HG03442 (cell line): ENCODE data around the gene NMRK1.

ENCODE experiments used
- ATAC-seq: cut with Tn5 transposase; IDR thresholded peaks from one replicate; pipeline ENCODE4 v1.9.1; 2021; ENCODE audit warnings: mild to moderate bottlenecking, moderate library complexity; ENCODE audit not compliant: unreplicated experiment

Gene NMRK1

DNA sequence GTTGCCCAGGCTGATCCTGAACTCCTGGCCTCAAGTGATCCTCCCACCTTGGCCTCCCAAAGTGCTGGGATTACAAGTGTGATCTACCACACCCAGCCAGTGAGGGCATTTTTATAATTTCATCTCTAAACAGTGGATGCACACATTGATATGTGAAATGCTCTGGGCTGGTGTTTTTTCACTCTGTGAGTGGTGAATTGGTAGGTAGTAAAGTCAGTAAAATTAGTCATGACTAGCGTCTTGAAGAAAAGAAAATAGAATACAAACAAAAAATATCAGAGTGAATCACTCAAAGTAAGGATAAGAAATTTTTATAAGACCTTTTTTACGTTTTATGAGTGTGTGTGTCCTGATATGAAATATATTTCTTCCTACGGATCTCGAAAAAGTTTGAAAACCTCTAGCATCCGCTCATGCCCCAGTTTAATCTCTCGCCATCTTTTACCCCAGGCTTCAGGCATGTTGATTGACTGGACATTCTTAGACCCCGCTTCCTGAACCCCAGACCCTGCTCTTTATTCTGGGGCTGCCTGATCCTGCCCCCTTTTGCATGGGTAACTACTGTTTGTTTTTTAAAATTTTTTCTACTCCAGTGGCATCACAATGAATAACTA, 14.3 kb upstream of the NMRK1 start:
- no peak for ATAC-seq

DNA sequence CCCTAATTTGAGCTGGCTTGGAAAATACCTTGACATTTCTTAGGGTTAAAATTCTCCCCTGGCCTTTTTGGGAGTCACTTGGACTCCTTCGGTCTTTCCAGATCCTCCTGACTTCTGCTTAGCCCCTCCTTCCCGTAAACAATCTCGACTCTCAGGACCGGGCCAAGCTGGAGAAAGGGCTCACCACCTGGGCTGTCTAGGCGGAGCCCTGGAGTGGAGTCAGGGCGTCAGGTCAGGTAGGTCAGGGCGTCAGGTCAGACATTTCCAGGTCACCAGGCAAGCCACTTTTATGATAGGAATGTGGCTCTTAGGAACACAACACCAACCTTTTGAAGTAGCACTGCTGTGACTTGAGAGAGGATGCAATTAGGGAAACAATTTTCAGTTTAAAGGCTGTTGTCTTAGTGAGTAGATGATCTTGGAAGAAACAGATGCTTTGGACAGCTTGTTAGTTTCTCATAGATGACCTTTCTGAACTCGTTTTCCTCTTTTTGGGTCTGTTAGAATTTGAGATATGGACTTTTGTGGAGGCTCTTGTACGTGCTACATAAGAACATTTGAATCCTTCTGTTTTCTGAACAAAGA, 13.1 kb upstream of the NMRK1 start:
- ATAC-seq: no peak

DNA sequence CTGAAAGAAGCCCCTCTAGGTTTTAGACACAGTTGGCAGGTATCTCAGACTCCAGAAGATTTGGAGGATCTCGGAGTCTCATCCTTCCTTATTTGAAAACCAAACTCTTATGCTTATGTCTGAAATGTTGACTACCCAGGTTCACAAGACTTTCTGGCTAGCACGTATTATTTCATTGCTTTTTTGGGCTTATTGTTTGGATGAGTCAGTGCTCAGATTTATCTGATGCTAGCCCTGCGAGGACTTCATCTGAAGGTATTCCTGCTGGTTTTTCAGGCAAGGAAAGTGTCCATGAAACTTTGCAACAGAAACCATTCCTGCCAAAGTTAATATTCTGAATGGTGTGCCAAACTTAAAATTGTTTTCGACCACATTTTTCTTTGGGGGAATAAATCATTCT, 8.8 kb upstream of the NMRK1 start:
- ATAC-seq: no peak

DNA sequence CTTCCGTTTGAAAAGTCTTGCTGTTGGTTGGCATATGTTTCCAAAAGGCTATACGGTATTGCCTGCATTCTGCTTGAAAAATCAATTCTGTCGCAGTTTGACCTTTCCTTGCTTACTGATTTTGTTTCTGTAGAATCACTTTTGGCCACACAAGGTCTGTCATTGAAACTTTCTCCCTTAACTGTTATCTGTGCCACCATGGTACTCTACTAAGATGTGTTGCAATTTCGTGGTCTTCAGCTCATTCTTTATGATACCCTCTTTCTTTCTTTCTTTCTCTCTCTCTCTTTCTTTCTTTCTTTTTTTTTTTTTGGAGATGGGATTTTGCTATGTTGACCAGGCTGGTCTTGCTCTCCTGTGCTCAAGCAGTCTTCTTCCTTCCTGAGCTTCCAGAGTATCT, 4.8 kb upstream of the NMRK1 start:
- ATAC-seq: no peak

DNA sequence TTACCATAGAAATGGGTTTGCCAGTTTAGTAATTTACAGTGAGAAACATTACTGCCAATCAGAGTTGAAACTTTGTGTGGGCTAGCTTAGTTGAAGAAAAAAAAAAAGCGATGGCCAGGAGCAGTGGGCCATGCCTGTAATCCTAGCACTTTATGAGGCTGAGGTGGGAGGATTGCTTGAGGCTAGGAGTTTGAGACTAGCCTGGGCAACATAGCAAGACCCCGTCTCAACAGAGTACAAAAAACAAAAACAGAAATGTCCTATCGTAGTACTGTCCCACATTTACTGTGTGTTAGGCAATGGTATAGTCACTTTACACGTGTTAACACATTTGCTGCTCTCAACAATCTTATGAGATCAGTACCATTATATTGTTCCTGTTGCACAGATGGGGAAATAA, 2.6 kb upstream of the NMRK1 start:
- ATAC-seq: no peak

DNA sequence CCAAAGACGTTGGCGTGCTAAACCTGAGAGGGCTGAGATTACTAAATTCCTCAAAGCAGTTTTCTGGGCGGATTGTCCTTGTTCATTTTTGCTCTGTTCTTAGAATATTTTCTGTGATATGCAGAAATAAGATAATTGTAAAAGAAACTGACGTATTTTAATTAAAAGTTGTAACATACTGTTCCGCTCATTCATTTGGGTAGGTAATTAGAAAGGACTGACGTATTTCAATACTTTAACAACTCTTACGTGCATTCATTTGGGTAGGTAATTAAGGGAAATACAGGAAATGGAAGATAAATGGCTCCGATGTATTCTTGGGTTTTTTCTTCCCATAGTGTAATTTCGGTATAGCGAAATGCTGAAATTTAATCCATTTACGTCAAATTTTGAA, 1.4 kb upstream of the NMRK1 start:
- no peak for ATAC-seq

DNA sequence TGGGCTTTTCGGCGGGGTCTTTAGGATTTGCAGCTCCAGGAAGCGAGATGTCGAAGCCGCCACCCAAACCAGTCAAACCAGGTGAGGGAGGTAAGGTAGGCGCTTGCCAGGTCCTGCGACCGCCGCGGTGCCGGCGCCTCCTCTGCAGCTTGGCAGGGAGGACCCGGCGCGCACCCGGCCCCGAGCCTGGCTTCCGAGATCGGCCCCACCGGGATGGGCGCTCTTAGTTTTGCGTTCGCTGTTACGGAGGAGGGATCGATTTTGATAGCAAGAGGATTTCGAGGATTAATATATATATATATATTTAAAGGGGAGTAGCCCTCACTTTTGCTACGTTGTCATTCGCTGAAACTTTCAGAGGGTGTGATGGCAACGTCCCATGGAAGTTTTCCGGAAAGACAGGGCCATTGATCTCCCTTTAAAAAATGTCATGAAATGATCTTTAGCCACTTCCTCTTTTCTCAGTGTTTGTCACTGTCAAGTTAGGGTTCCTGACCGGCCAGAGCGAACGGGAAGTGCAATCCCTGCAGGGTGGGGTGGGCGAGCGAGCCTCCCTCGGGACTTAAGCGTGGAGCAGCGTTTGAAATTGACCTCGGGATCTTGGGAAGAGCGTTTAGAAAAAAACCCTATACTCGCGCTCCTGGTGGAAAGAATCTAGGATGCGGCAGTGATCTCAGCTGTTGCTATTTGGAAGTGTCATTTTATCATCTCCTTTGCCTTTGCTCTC, 854 bp upstream of the NMRK1 start:
- ATAC-seq: peak; percentile 27

DNA sequence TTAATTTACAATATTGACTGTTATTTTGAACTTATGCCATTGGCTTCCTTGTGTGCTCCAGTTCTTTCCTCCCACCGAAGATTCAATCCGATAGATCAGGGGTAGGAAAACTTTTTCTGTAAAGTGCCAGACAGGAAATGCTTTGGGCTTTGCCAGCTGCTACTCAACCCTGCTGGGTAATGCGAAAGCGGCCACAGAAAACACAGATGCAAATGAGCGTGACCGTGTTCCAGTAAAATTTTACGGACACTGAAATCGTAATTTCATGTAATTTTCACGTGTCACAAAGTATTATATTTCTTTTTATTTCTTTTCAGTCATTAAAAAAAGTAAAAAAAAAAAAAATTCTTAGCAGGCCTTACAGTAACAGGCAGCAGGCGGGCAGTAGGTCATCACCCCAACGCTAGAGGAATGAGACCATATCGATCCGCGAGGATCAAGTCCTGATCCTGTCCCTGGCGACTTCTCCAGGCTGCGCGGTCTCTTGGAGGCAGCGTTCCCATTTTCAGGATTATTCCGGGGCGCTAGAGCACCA, 599 bp downstream of the NMRK1 start:
- peak; percentile 24 for ATAC-seq

DNA sequence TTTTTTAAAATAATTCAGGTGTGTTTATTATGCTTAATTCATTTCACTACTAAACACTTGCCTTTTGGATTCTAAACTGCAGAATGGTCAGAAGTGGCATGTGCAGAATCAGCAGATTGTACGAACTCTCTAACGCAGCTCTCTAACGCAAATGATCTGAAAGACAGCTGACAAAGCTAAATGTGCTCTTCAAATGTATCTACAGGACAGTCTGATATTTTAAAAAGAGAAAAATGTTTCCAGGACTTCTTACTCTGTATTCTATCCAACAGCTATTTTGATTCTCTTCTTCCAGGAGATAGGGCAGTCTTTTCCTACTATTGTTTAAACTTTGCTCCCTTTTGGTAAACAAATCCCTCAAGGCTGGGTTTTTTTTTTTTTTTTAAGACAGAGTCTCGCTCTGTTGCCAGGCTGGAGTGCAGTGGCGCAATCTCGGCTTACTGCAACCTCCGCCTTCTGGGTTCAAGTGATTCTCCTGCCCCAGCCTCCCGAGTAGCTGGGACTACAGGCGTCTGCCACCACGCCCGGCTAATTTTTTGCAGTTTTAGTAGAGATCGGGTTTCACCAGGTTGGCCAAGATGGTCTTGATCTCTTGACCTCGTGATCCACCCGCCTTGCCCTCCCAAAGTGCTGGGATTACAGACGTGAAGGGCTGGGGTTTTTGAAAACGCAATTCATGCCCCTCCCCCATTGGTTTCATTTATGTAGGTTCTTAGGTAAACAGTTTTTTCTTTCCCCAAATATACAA, 1.2 kb downstream of the NMRK1 start:
- ATAC-seq: no peak

DNA sequence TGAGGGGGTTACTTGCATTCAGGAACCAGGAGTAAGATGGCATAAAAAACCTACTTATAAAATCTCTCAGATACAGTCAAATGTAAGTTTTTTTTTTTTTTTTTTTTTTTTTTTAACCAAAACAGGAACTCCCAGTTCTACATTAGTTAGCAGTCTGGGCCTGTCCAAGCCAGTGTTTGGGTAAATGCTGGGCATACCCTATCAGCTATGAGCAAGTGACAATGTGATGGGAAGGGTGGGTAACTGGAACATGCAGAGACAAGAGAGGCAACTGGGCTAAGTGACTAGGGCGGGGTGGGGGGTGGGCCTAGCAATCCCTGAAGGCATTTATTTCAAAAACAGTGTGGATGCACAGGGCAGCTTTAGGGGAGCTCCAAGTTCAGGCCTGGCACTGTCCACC, 2.3 kb downstream of the NMRK1 start:
- no peak for ATAC-seq

DNA sequence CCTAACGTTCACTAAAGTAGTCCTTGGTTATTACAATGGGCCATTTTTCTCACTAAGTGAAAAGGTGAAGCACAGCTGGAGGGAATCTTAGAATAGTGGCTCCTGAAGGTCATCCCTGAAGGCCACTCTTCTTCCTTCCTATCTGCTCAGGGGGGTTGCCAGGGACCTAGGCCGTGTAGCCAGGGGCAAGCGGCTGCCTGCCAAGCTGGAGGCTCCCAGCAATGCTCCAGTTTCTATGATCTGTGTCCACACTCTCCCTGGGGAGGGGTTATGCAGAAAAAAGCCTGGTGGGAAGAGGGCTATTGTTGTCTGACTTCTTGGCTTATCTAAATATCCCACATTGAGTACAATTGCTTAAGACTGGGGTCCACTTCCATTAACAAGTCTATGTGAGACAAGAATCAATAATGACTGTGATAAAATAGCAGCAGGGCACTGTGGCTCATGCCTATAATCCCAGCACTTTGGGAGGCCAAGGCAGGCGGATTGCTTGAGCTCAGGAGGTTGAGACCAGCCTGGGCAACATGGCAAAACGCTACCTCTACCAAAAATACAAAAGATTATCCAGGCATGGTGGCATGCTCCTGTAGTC, 3.8 kb downstream of the NMRK1 start:
- ATAC-seq: no peak

DNA sequence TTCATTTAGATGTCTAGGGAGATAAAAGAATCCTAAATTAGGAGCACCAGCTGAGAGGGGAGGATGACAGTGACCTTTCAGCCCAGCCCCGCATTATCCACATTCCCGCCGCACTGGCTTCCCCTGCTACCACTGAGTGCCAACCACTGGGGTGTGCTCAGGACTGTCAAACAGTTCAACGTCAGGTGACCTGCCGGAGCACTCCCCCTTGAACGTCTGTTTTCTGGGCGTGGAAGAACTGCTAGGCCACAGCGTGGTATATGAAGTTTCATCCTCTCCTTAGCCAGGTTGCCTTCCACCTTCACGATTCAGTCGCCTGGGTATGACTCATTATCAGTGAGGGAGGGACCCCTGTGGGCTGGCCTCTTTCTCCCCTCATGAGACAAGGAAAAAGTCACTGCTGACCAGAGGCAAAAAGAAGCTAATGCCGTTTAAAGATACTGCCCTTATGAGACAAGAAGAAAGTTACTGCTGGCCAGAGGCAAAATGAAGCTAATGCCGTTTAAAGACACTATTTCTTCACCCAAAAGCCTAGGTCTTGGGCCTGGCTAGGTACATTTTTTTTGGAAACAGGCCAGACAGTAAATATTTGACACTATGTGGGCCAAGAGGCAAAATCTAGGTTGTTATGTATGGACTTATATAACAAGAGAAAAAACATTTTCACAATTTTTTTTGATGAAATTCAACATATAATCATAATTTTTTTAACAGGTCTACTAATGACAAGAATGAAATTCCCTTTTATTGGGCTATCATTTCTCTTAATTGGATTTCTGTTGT, 4.6 kb downstream of the NMRK1 start:
- ATAC-seq: no peak

DNA sequence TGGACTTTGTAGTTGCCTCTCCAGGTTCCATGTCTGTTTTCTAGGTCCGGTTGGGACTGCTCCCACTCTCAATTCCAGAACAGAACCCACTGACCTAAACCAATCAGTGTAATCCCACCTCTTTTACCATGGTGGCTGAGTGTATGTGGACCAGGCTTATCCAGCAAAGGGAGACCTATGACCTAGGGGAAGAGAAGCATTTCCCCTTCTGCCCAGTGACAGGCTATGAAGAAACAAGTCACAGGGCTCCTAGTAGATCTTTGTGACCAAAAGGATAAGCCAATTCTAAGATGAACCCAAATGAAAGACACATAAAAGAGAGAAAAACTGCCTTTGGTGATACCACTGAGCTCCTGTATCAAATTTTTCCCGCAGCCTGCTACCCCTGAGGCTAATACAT, 6.3 kb downstream of the NMRK1 start:
- ATAC-seq: no peak

DNA sequence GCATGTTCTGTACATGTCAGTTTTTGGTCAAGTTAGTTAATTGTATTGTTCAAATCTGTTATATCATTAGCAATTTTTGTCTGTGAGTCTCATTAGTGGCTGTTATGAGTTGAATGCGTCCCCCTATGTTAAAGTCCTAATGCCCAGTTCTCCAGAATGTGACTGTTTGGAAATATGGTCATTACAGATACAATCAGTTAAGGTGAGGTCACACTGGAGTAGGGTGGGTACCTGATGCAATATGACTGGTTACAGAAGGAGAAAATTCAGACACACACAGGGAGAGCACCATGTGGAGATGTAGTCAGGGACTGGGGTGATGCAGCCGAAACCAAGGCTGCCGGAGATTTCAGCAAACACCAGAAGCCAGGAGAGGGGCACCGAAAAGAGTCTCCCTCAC, 15.1 kb downstream of the NMRK1 start:
- no peak for ATAC-seq

DNA sequence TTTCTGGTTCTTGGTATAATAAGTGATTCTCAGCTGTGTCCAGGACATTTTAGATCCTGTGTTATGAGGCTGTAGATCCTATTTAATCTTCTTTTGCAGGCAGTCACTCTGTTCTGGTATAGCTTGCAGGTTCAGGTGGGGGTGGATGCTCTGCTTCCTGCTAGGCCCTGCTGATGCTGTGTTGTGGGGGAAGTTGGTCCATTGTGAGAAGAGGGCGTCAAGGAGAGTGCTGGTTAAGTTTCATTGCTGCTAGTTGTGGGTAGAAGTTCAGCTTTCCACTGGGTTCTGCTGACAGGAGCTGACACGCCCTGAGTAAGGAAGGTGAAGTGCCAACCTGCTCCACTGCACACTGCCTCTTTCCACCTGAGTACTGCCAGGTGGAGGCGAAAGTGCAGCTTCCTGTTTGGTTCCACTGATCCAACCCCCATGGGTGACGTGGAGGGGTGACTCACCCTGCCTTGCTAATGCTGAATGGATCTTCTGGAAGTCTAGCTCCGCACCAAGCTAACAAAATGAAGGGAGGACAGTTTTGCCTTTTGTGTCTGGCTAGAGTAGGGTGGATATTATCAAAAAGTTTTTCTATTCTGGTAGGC, 16.3 kb downstream of the NMRK1 start:
- ATAC-seq: peak; percentile 83

DNA sequence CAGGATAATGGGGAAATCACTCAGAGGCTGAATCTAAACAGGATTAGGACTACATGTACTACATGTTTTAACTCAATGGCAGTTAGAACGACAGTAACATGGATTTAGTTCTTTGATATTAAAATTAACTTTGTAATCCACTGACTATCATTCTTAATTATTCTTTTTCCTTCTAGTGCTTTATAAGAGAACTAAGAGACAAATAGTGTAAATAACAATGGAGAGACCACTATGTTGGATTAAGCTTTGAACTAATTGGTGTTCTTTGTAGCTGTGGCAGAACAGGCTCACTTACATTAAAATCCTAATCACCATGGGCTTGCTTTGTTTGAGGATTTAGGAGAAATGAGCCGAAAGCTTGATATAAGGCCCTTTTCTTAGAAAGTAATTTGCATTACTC, 18.8 kb downstream of the NMRK1 start:
- ATAC-seq: no peak

DNA sequence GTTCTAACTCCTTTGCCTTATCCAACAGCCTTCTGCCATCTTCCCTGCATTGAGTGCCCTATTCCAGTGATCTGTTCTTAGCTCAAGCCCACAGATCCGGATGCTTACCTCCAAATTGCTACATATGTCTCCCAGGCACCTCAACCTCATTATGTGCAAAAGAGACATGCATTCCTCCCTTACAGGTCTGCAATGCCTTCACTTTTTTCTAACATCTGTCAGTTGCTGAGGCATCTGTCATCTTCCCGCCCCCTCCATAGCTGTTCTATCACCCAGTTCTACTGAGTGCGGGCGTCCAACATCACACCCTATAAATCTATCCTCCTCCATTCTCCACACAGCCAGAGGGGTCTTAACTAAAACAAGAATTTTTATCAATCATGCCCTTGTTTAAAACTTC, 20.1 kb downstream of the NMRK1 start:
- ATAC-seq: no peak

DNA sequence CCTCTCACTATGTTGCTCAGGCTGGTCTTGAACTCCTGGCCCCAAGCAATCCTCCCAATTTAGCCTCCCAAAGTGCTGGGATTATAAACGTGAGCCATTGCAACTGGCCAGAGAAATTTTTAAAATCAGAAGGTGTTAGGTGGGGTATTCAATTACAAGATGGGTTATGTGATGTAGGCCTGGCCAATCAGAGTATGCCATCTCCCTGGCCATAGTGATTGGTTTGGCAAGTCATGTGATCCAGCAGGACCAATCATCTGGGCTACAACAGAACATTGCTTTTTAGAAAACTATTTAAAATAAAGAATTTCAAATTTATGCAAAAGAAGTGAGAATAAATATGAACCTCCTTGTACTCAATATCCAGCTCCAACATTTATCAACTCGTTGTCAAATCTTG, 22.4 kb downstream of the NMRK1 start:
- ATAC-seq: no peak

DNA sequence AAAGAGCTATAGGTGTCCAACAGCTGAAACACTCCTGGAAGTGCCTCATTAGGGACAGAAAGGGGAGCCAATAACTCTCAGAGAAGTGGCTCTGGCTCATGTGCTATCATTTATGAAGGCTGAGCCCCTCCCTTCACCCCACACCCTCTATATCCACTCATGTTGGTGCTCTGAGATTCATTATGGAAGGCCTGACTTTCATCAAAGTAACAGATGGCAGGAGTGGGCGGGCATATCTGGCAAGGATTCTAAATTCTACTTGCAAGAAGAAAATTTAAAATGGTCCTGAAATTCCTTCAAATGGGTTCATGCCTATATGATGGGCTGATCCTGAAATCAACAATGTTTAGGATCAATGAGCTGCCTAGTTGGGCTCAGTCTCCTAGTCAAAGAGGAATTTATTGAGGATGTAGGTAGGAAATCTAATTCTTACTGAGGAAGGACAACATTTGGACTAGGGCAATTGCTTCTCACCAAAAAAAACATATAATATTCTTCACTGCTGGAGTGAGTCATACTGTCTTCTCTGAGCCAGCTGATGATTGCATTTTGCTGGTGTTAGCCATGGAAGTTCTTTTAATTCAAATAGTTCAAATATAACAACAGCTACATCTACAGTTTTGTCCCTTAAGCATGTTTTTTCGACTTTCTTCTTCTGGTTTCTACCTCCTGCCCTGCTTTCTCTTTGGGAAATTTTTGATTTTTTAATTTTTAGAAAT, 23.5 kb downstream of the NMRK1 start:
- no peak for ATAC-seq
